ENCODE measurements around the gene FBXW7. TPM values are rescaled to one million over a fixed set of nuclear protein-coding genes. Genes with fewer than 3 reads are reported as not detected.

The FBXW7 gene
- total RNA-seq, 6 experiments from 2014 or later: 12.9 to 25.5 (median 17.6) TPM

- WGBS (ENCODE audit: insufficient coverage, low coverage, low lambda C conversion rate, missing lambda C conversion rate): 91% methylated on average over 3 of the region's 3 CpGs
- no peak for ATAC-seq
- no peaks in the 10 kb centered on the region for H3K36me3 ChIP-seq
- no peak overlapping the region for H3K4me3 ChIP-seq
- no peaks in the 10 kb centered on the region for H3K27me3 ChIP-seq
- no peak for TF ChIP-seq CTCF (IDR thresholded peaks at IDR 0.05)
- TF ChIP-seq POLR2A (IDR thresholded peaks at IDR 0.05): no peak
- no peak for DNase-seq
- intact Hi-C loops (cut with DNase I): no loop called here
- H3K27ac ChIP-seq: no peak overlapping the region
- no peaks in the 10 kb centered on the region for H3K4me1 ChIP-seq
- no peaks in the 10 kb centered on the region for H3K9me3 ChIP-seq
Observed at GRCh38 chr4:152340818-152341217, 195.1 kb downstream of the FBXW7 start.

GRCh38 chr4:152339576-152339975 is 196.3 kb downstream of the FBXW7 start:
- no peak overlapping the region for H3K27ac ChIP-seq
- H3K4me1 ChIP-seq: no peaks in the 10 kb centered on the region
- DNase-seq (no peak), ATAC-seq (no peak)
- no peak overlapping the region for H3K4me3 ChIP-seq
- TF ChIP-seq POLR2A (IDR thresholded peaks at IDR 0.05): no peak
- TF ChIP-seq CTCF (IDR thresholded peaks at IDR 0.05): no peak
- H3K9me3 ChIP-seq: no peaks in the 10 kb centered on the region
- H3K36me3 ChIP-seq: no peaks in the 10 kb centered on the region
- intact Hi-C loops (cut with DNase I): no loop called here
- no peaks in the 10 kb centered on the region for H3K27me3 ChIP-seq
- WGBS (ENCODE audit: insufficient coverage, low coverage, low lambda C conversion rate, missing lambda C conversion rate): 100% methylated on average over 4 of the region's 4 CpGs

- Histone ChIP-seq H3K9me3 (no peaks in the 10 kb centered on the region), H3K36me3 (no peaks in the 10 kb centered on the region), H3K4me3 (no peak overlapping the region), H3K4me1 (no peaks in the 10 kb centered on the region), H3K27me3 (no peaks in the 10 kb centered on the region), H3K27ac (no peak overlapping the region)
- WGBS (ENCODE audit: insufficient coverage, low coverage, low lambda C conversion rate, missing lambda C conversion rate): 57% methylated on average over 3 of the region's 3 CpGs
- DNase-seq (no peak), ATAC-seq (no peak)
- no peak for TF ChIP-seq POLR2A (IDR thresholded peaks at IDR 0.05)
- TF ChIP-seq CTCF (IDR thresholded peaks at IDR 0.05): no peak
- intact Hi-C loops (cut with DNase I): no loop called here
Observed at GRCh38 chr4:152334931-152335330, 201.0 kb downstream of the FBXW7 start.

GRCh38 chr4:152331042-152331441 is 204.8 kb downstream of the FBXW7 start:
- H3K27ac ChIP-seq: no peak overlapping the region
- WGBS (ENCODE audit: insufficient coverage, low coverage, low lambda C conversion rate, missing lambda C conversion rate): 95% methylated on average over 2 of the region's 2 CpGs
- DNase-seq (no peak), ATAC-seq (no peak)
- no peaks in the 10 kb centered on the region for H3K4me1 ChIP-seq
- H3K27me3 ChIP-seq: no peaks in the 10 kb centered on the region
- intact Hi-C loops (cut with DNase I): no loop called here
- no peak for TF ChIP-seq CTCF (IDR thresholded peaks at IDR 0.05)
- TF ChIP-seq POLR2A (IDR thresholded peaks at IDR 0.05): no peak
- H3K4me3 ChIP-seq: no peak overlapping the region
- no peaks in the 10 kb centered on the region for H3K9me3 ChIP-seq
- peaks cover 0 to 5% (median 0%) of the 10 kb centered on the region in 4 donors for H3K36me3 ChIP-seq

GRCh38 chr4:152328582-152328981 is 207.3 kb downstream of the FBXW7 start:
- ATAC-seq: no peak
- 81% methylated on average over 1 of the region's 1 CpG for WGBS (ENCODE audit: insufficient coverage, low coverage, low lambda C conversion rate, missing lambda C conversion rate)
- Histone ChIP-seq H3K4me1 (no peaks in the 10 kb centered on the region), H3K9me3 (no peaks in the 10 kb centered on the region), H3K27me3 (no peaks in the 10 kb centered on the region), H3K36me3 (peaks cover 0 to 5% (median 2%) of the 10 kb centered on the region in 4 donors), H3K27ac (no peak overlapping the region), H3K4me3 (no peak overlapping the region)
- intact Hi-C loops (cut with DNase I): no loop called here
- no peak for TF ChIP-seq POLR2A (IDR thresholded peaks at IDR 0.05)
- TF ChIP-seq CTCF (IDR thresholded peaks at IDR 0.05): no peak
- DNase-seq: no peak
